ENCODE results near the gene MYH7B. TPM values are rescaled to one million over a fixed set of nuclear protein-coding genes. Genes with fewer than 3 reads are reported as not detected.

The MYH7B gene
- total and polyA plus RNA-seq, 12 donors = 22.1 to 962 (median 182) TPM

DNA sequence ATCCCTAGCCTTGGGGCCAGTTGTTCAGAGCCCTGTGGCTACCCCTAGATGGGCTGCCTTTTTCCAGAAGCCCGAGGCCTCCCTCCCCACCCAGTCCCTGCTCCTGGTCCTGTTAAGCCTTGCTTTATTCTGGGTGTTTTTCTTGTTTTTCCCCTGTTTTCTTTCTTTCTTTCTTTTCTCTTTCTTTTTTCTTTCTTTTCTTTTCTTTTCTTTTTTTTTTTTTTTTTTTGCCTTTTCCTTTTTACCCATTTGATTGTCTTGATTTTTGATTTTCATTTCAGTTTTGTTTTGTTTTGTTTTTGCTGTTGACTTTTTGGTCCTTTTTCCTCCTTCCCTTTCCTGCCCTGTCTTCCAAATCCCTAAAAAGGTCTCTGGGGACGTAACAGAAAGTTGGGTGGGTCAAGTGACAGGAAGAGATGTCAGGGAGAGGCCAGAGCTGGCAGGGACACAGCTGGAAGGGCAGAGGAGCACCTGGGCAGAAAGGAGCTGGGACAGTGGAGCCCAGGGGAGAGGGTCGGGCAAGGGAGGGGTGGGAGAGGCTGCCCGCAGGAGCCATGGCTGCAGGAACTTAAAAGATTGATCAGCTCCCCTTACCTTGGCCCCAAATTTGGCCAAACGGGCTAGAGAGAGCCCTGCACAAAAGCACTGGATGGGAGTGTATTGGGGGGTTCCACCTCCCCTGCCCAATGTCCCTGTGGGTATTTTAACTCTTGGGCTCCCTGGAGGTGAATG, 27.6 kb downstream of the MYH7B start:
- no peak overlapping the region for H3K4me3 ChIP-seq

GRCh38 chr20:34983995-34984735, 28.5 kb downstream of the MYH7B start:
- peaks cover 0 to 32% (median 0%) of the 10 kb centered on the region in 9 donors for H3K36me3 ChIP-seq
- WGBS, 2 donors = 22 to 27% methylated on average over 14 of the region's 14 CpGs

More for the DNA sequence above, 27.6 kb downstream of the MYH7B start:
- no peak for DNase-seq
- TF ChIP-seq, protein P1, sequence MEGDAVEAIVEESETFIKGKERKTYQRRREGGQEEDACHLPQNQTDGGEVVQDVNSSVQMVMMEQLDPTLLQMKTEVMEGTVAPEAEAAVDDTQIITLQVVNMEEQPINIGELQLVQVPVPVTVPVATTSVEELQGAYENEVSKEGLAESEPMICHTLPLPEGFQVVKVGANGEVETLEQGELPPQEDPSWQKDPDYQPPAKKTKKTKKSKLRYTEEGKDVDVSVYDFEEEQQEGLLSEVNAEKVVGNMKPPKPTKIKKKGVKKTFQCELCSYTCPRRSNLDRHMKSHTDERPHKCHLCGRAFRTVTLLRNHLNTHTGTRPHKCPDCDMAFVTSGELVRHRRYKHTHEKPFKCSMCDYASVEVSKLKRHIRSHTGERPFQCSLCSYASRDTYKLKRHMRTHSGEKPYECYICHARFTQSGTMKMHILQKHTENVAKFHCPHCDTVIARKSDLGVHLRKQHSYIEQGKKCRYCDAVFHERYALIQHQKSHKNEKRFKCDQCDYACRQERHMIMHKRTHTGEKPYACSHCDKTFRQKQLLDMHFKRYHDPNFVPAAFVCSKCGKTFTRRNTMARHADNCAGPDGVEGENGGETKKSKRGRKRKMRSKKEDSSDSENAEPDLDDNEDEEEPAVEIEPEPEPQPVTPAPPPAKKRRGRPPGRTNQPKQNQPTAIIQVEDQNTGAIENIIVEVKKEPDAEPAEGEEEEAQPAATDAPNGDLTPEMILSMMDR (IDR thresholded peaks at IDR 0.05) = no peak
- peaks cover 0 to 17% (median 0%) of the 10 kb centered on the region in 7 donors for H3K27me3 ChIP-seq
- H3K27ac ChIP-seq = peak overlapping the region; percentile 38 to 98 (median 68)
- H3K36me3 ChIP-seq = peaks cover 0 to 27% (median 0%) of the 10 kb centered on the region in 9 donors
- intact Hi-C loops (cut with DNase I) = no loop called here
- 23 to 25% methylated on average over 5 of the region's 5 CpGs for WGBS, 2 donors
- no peaks in the 10 kb centered on the region for H3K9me3 ChIP-seq
- peaks cover 15 to 84% (median 48%) of the 10 kb centered on the region in 9 donors for H3K4me1 ChIP-seq
- no peak for ATAC-seq

GRCh38 chr20:34984756-34985261, 29.1 kb downstream of the MYH7B start:
- no peaks in the 10 kb centered on the region for H3K9me3 ChIP-seq
- H3K4me3 ChIP-seq = no peak overlapping the region
- ATAC-seq (peak in 6 of 8 donors; percentile 7 to 35 (median 23)), DNase-seq (no peak)
- peaks cover 0 to 38% (median 0%) of the 10 kb centered on the region in 9 donors for H3K36me3 ChIP-seq
- peaks cover 15 to 97% (median 48%) of the 10 kb centered on the region in 9 donors for H3K4me1 ChIP-seq
- 41 to 52% methylated on average over 18 of the region's 18 CpGs for WGBS, 2 donors
- peaks cover 0 to 17% (median 0%) of the 10 kb centered on the region in 7 donors for H3K27me3 ChIP-seq
- TF ChIP-seq, protein P1 (IDR thresholded peaks at IDR 0.05) = no peak
- H3K27ac ChIP-seq = peak overlapping the region in 8 of 10 donors; percentile 7 to 98 (median 68)
- intact Hi-C loops (cut with DNase I) = no loop called here

More at GRCh38 chr20:34983995-34984735, 28.5 kb downstream of the MYH7B start:
- H3K27me3 ChIP-seq = peaks cover 0 to 17% (median 0%) of the 10 kb centered on the region in 7 donors
- peak overlapping the region in 8 of 10 donors; percentile 34 to 98 (median 68) for H3K27ac ChIP-seq
- peaks cover 15 to 91% (median 48%) of the 10 kb centered on the region in 9 donors for H3K4me1 ChIP-seq
- intact Hi-C loops (cut with DNase I) = no loop called here
- no peak for ATAC-seq
- TF ChIP-seq, protein P1 (IDR thresholded peaks at IDR 0.05) = no peak
- no peak for DNase-seq
- H3K4me3 ChIP-seq = no peak overlapping the region
- no peaks in the 10 kb centered on the region for H3K9me3 ChIP-seq
